K562 (cell line): ENCODE data around the gene PDK1.

ENCODE experiments used
- CHCHD3 ChIP-seq: fragments of 250-450 bp; sonication (Bioruptor Pico); IDR thresholded peaks from 2 replicates; pipeline ENCODE4 v2.1.2; 2022; ENCODE audit warnings: mild to moderate bottlenecking
- GTF2F1 ChIP-seq: IDR thresholded peaks from 2 replicates; pipeline ENCODE4 v1.6.1; 2011; ENCODE audit warnings: low read depth, low read length, improper control_type of control experiment
- IRF2 ChIP-seq: sonication (generic); formaldehyde crosslinking; IDR thresholded peaks from 2 replicates; pipeline ENCODE4 v1.8.1; 2022; ENCODE audit warnings: mild to moderate bottlenecking, missing genetic modification reagents
- POLR2A ChIP-seq: fragments of 450-650 bp; conservative IDR thresholded peaks from 2 replicates; pipeline ENCODE4 v1.6.1; 2016
- POLR2AphosphoS5 ChIP-seq: IDR thresholded peaks from 2 replicates; pipeline ENCODE4 v1.6.1; 2011; ENCODE audit warnings: mild to moderate bottlenecking, low read depth, low read length, moderate library complexity; ENCODE audit not compliant: control insufficient read depth, insufficient read depth
- RAD21 ChIP-seq, 2 experiments: fragments of 250-450 bp in 1 of 2; fragments of 450-650 bp in 1 of 2; sonication (Bioruptor Pico) in 1 of 2; formaldehyde crosslinking in 1 of 2; IDR thresholded peaks in 1 of 2; conservative IDR thresholded peaks in 1 of 2; 2 replicates each; pipeline versions ENCODE4 v1.4.0 to v1.8.0; 2020 to 2022; ENCODE audit warnings: mild to moderate bottlenecking in 2 of 2, moderate library complexity in 1 of 2
- ZFX ChIP-seq: sonication (generic); formaldehyde crosslinking; IDR thresholded peaks from 2 replicates; pipeline ENCODE4 v1.8.0; 2022; ENCODE audit warnings: mild to moderate bottlenecking, missing genetic modification reagents, moderate library complexity

DNA sequence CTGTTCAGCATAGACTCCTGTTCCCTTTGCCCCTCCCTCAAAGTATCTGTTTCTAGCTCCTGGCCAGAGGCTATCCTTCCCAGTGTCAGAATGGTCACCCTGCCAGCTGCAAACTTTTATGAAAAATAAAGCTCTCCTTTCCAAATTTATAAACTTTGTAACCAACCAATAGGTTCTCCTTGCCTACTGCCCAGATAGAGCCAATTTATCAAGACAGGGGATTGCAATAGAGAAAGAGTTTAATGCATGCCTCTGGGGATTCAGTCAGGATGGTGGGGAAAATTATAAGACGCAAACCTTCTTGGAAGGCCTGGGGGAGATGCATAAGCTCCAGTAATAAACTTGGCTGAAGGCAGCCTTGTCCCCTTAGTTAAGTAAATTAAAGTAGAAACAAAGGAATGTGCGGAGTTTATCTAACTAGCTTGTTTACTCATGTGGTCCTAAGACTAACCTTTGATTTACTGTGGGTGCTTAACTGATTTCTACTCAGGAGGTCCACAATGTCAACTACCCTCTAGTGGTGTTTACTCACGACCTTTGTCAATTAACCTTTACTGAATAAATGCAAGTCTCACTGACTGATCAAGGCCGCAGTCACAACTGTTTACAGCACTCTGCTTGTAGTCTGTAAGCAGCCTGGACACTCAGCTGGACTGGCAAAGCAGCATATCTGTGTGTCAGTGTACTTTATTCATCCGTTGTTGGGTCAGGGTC, 42.9 kb upstream of the PDK1 start:
- TF ChIP-seq GTF2F1 (no peak), ZFX (no peak), RAD21 (CRISPR knock-in tag; conservative IDR thresholded peaks at IDR 0.05 in 1 of 2, IDR thresholded peaks at IDR 0.05 in 1 of 2) (no peak), CHCHD3 (CRISPR knock-in tag) (no peak), POLR2AphosphoS5 (no peak), POLR2A (no peak), IRF2 (no peak)
